WTC11 (cell line): Measurements from ENCODE around the gene CLASP1. TPM values are rescaled to one million over a fixed set of nuclear protein-coding genes. Genes with fewer than 3 reads are reported as not detected.

Experiments used
- ATAC-seq: fragments of 200-7000 bp; cut with Tn5 transposase; 2 replicates; pipeline ENCODE4 v1.10.0; 2021; ENCODE audit warnings: mild to moderate bottlenecking, moderate library complexity
- CTCF ChIA-PET: fragments of 300-600 bp; sonication (Branson Sonifier 250); formaldehyde crosslinking; loops from one replicate; lab custom pipeline; 2021; ENCODE audit warnings: antibody characterized with exemption; lab: Charles Lee
- POLR2A ChIA-PET: fragments of 350-600 bp; sonication (Branson Sonifier 250); formaldehyde crosslinking; loops from one replicate; lab custom pipeline; 2021; ENCODE audit warnings: antibody characterized with exemption; lab: Charles Lee
- DNase-seq: peaks from one replicate; pipeline ENCODE4 v3.0.0; 2021; ENCODE audit warnings: low spot score
- H3K27ac Mint-ChIP-seq: 2 replicates; pipeline ENCODE4 v1.8.0; 2021; ENCODE audit warnings: mixed read lengths
- H3K27me3 Mint-ChIP-seq: 2 replicates; pipeline ENCODE4 v1.8.0; 2021; ENCODE audit warnings: low read depth, mild to moderate bottlenecking, moderate library complexity, mixed read lengths
- H3K36me3 Mint-ChIP-seq: 2 replicates; pipeline ENCODE4 v1.8.0; 2021; ENCODE audit warnings: mixed read lengths
- H3K4me1 Mint-ChIP-seq: 2 replicates; pipeline ENCODE4 v1.8.0; 2022; ENCODE audit warnings: mixed read lengths
- H3K4me3 Mint-ChIP-seq: 2 replicates; pipeline ENCODE4 v1.8.0; 2021; ENCODE audit warnings: mild to moderate bottlenecking, moderate library complexity, mixed read lengths
- H3K9me3 Mint-ChIP-seq: 2 replicates; pipeline ENCODE4 v1.8.0; 2021; ENCODE audit warnings: mixed read lengths
- ATF3 ChIP-seq: sonication (generic); formaldehyde crosslinking; conservative IDR thresholded peaks from 2 replicates; pipeline ENCODE4 v1.8.1; 2022; ENCODE audit warnings: mild to moderate bottlenecking, missing genetic modification reagents
- CDX4 ChIP-seq: fragments of 250-450 bp; sonication (Bioruptor Pico); IDR thresholded peaks from 2 replicates; pipeline ENCODE4 v1.9.0; 2021; ENCODE audit warnings: moderate library complexity, mild to moderate bottlenecking, inconsistent platforms, borderline replicate concordance
- ERG ChIP-seq: fragments of 250-450 bp; sonication (Bioruptor Pico); IDR thresholded peaks from 2 replicates; pipeline ENCODE4 v1.8.0; 2021; ENCODE audit warnings: mild to moderate bottlenecking
- ETV6 ChIP-seq: sonication (generic); formaldehyde crosslinking; IDR thresholded peaks from 2 replicates; pipeline ENCODE4 v1.8.1; 2022; ENCODE audit warnings: mild to moderate bottlenecking, missing genetic modification reagents
- FOXJ3 ChIP-seq: sonication (generic); formaldehyde crosslinking; IDR thresholded peaks from 2 replicates; pipeline ENCODE4 v1.9.0; 2021; ENCODE audit warnings: missing genetic modification reagents, mild to moderate bottlenecking, borderline replicate concordance
- FOXK1 ChIP-seq: sonication (generic); formaldehyde crosslinking; IDR thresholded peaks from 2 replicates; pipeline ENCODE4 v1.8.0; 2022; ENCODE audit warnings: mild to moderate bottlenecking, moderate library complexity, missing genetic modification reagents
- FOXP1 ChIP-seq: sonication (generic); formaldehyde crosslinking; IDR thresholded peaks from 2 replicates; pipeline ENCODE4 v1.8.0; 2022; ENCODE audit warnings: missing genetic modification reagents, mild to moderate bottlenecking, moderate library complexity, borderline replicate concordance
- HMGA2 ChIP-seq: fragments of 250-450 bp; sonication (Bioruptor Pico); IDR thresholded peaks from 2 replicates; pipeline ENCODE4 v1.4.0; 2021; ENCODE audit warnings: mild to moderate bottlenecking, moderate library complexity
- HMGXB4 ChIP-seq: sonication (generic); formaldehyde crosslinking; IDR thresholded peaks from 2 replicates; pipeline ENCODE4 v1.8.1; 2023; ENCODE audit warnings: mild to moderate bottlenecking, moderate library complexity, missing genetic modification reagents
- MAX ChIP-seq: sonication (generic); formaldehyde crosslinking; IDR thresholded peaks from 2 replicates; pipeline ENCODE4 v1.8.0; 2022; ENCODE audit warnings: mild to moderate bottlenecking, missing genetic modification reagents
- SOX15 ChIP-seq: fragments of 250-450 bp; sonication (Bioruptor Pico); IDR thresholded peaks from 2 replicates; pipeline ENCODE4 v1.9.0; 2021; ENCODE audit warnings: mild to moderate bottlenecking
- SP1 ChIP-seq: sonication (generic); formaldehyde crosslinking; conservative IDR thresholded peaks from 2 replicates; pipeline ENCODE4 v1.8.1; 2022; ENCODE audit warnings: missing genetic modification reagents
- TEAD1 ChIP-seq: sonication (generic); formaldehyde crosslinking; IDR thresholded peaks from 2 replicates; pipeline ENCODE4 v1.8.0; 2022; ENCODE audit warnings: mild to moderate bottlenecking, missing genetic modification reagents
- USF2 ChIP-seq: sonication (generic); formaldehyde crosslinking; IDR thresholded peaks from 2 replicates; pipeline ENCODE4 v1.8.1; 2023; ENCODE audit warnings: mild to moderate bottlenecking, missing genetic modification reagents, moderate library complexity
- ZMAT4 ChIP-seq: fragments of 250-450 bp; sonication (Bioruptor Pico); IDR thresholded peaks from 2 replicates; pipeline ENCODE4 v1.9.0; 2021; ENCODE audit warnings: mild to moderate bottlenecking
- ZNF138 ChIP-seq: sonication (generic); formaldehyde crosslinking; conservative IDR thresholded peaks from 2 replicates; pipeline ENCODE4 v1.8.1; 2022; ENCODE audit warnings: mild to moderate bottlenecking, moderate library complexity, missing genetic modification reagents
- ZNF317 ChIP-seq: sonication (generic); formaldehyde crosslinking; IDR thresholded peaks from 2 replicates; pipeline ENCODE4 v1.8.1; 2023; ENCODE audit warnings: low read depth, mild to moderate bottlenecking, moderate library complexity, missing genetic modification reagents, borderline replicate concordance
- ZNF512 ChIP-seq: sonication (generic); formaldehyde crosslinking; IDR thresholded peaks from 2 replicates; pipeline ENCODE4 v1.8.1; 2022; ENCODE audit warnings: missing genetic modification reagents, borderline replicate concordance
- total RNA-seq: library from RNA; stranded (reverse); gene quantifications from 3 replicates; pipeline ENCODE4 v1.2.3, GENCODE V29; 2021

Gene CLASP1
- total RNA-seq, 1 experiment from 2014 or later = 50.0 TPM

- ChIA-PET CTCF (no interaction called here), POLR2A (no interaction called here)
Measured at GRCh38 chr2:121349721-121350401, 299.4 kb downstream of the CLASP1 start.

GRCh38 chr2:121348128-121348740 lies 301.0 kb downstream of the CLASP1 start:
- Mint-ChIP-seq H3K4me1 (no peaks in the 10 kb centered on the region), H3K4me3 (no peak overlapping the region), H3K36me3 (peaks cover 58% of the 10 kb centered on the region), H3K27me3 (no peaks in the 10 kb centered on the region), H3K9me3 (no peaks in the 10 kb centered on the region), H3K27ac (no peak overlapping the region)
- ATAC-seq (no peak), DNase-seq (no peak)
- no peak for TF ChIP-seq CDX4 (CRISPR knock-in tag)
- no peak for TF ChIP-seq ZNF138
- TF ChIP-seq FOXP1 = no peak
- TF ChIP-seq ZNF512 (CRISPR knock-in tag) = no peak
- no peak for TF ChIP-seq ERG (CRISPR knock-in tag)
- TF ChIP-seq ATF3 (CRISPR knock-in tag) = no peak
- no peak for TF ChIP-seq HMGXB4 (CRISPR knock-in tag)
- TF ChIP-seq ETV6 (CRISPR knock-in tag) = no peak
- no peak for TF ChIP-seq TEAD1 (CRISPR knock-in tag)
- no peak for TF ChIP-seq SP1 (CRISPR knock-in tag)
- TF ChIP-seq MAX (CRISPR knock-in tag) = no peak
- ChIA-PET CTCF (interaction anchor here (2.3 kb wide), 1 partner anchor 253 kb away, joined by 6 read pairs; no protein-coding TSS in a partner anchor), POLR2A (interaction anchor here (0.6 kb wide), 1 partner anchor 140 kb away, joined by 5 read pairs; no protein-coding TSS in a partner anchor)

More at GRCh38 chr2:121349721-121350401, 299.4 kb downstream of the CLASP1 start:
- TF ChIP-seq ZNF317 (CRISPR knock-in tag) (no peak), FOXJ3 (no peak), ZMAT4 (CRISPR knock-in tag) (no peak), FOXK1 (CRISPR knock-in tag) (no peak), SOX15 (no peak), USF2 (CRISPR knock-in tag) (no peak), HMGA2 (CRISPR knock-in tag) (no peak)
- no peak for DNase-seq
- Mint-ChIP-seq H3K4me3 (no peak overlapping the region), H3K9me3 (no peaks in the 10 kb centered on the region), H3K27me3 (no peaks in the 10 kb centered on the region), H3K36me3 (peaks cover 61% of the 10 kb centered on the region), H3K27ac (no peak overlapping the region), H3K4me1 (no peaks in the 10 kb centered on the region)
- no peak for ATAC-seq
